Measurements from ENCODE around the gene USP3.

DNA sequence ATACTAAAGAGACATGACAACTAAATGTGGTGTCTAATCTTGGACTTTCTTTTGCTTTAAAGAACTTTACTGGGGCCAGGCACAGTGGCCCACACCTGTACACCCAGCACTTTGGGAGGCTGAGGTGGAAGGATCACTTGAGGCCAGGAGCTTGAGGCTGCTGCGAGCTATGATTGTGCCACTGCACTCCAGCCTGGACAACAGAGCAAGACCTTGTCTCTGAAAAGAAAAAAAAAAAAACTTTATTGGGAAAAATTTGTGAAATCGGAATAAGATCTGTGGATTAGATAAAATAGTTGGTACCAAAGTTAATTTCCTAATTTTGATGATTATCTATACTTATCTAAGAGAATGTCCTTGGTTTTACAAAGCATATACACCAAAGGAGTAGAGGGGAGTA is 34.4 kb upstream of the USP3 start:
- TF ChIP-seq EZH2 (IDR thresholded peaks at IDR 0.05; ENCODE audit: insufficient read depth, poor library complexity, severe bottlenecking) (no peak), EZH2phosphoT487 (IDR thresholded peaks at IDR 0.05; ENCODE audit: insufficient read depth, low read depth) (no peak)

Measured in GM23248 (cell line).